GM06990 (cell line): ENCODE data around the gene PDXP.
A peak's percentile ranks its signal among the peaks of the same experiment; 100 is the strongest.

ENCODE experiments used
- DNase-seq: peaks from one replicate; pipeline ENCODE4 v3.0.0-alpha.2; 2011; ENCODE audit not compliant: insufficient read length; ENCODE audit errors: extremely low read depth
- H3K27me3 ChIP-seq: replicated peaks from 2 replicates; pipeline ENCODE4 v1.6.0; 2011; ENCODE audit warnings: low read length; ENCODE audit not compliant: control insufficient read depth, insufficient read depth
- H3K36me3 ChIP-seq: 2 replicates; pipeline ENCODE4 v1.5.1; 2011; ENCODE audit warnings: low read length; ENCODE audit not compliant: control insufficient read depth, insufficient read depth
- H3K4me3 ChIP-seq: replicated peaks from 2 replicates; pipeline ENCODE4 v1.5.1; 2011; ENCODE audit warnings: low read depth, mild to moderate bottlenecking, control low read depth, low read length
- CTCF ChIP-seq: IDR thresholded peaks from 2 replicates; pipeline ENCODE4 v1.5.1; 2011; ENCODE audit warnings: low read length, control low read depth, mild to moderate bottlenecking, inconsistent platforms; ENCODE audit not compliant: insufficient read depth, poor library complexity, severe bottlenecking

PDXP gene

GRCh38 chr22:37621352-37621860 lies 37.1 kb upstream of the PDXP start:
- Histone ChIP-seq H3K27me3 (no peaks in the 10 kb centered on the region), H3K4me3 (no peak overlapping the region), H3K36me3 (peaks cover 52% of the 10 kb centered on the region)
- TF ChIP-seq CTCF = no peak
- DNase-seq = no peak

- peak; percentile 95 for TF ChIP-seq CTCF
Observed at GRCh38 chr22:37623075-37624016, 35.2 kb upstream of the PDXP start.

GRCh38 chr22:37624017-37624365 lies 34.5 kb upstream of the PDXP start:
- Histone ChIP-seq H3K4me3 (no peak overlapping the region), H3K27me3 (no peaks in the 10 kb centered on the region), H3K36me3 (peaks cover 42% of the 10 kb centered on the region)
- no peak for TF ChIP-seq CTCF
- no peak for DNase-seq

More at GRCh38 chr22:37623075-37624016, 35.2 kb upstream of the PDXP start:
- Histone ChIP-seq H3K4me3 (no peak overlapping the region), H3K36me3 (peaks cover 43% of the 10 kb centered on the region), H3K27me3 (no peaks in the 10 kb centered on the region)
- DNase-seq = no peak

- Histone ChIP-seq H3K36me3 (peaks cover 46% of the 10 kb centered on the region), H3K4me3 (no peak overlapping the region), H3K27me3 (no peaks in the 10 kb centered on the region)
- TF ChIP-seq CTCF = no peak
- DNase-seq = no peak
Observed at GRCh38 chr22:37624876-37625275, 33.6 kb upstream of the PDXP start.

GRCh38 chr22:37625737-37626136 lies 32.8 kb upstream of the PDXP start:
- H3K27me3 ChIP-seq = no peaks in the 10 kb centered on the region
- TF ChIP-seq CTCF = no peak
- DNase-seq = no peak
- no peak overlapping the region for H3K4me3 ChIP-seq
- H3K36me3 ChIP-seq = peaks cover 40% of the 10 kb centered on the region

- H3K4me3 ChIP-seq = no peak overlapping the region
- peaks cover 39% of the 10 kb centered on the region for H3K36me3 ChIP-seq
- no peak for DNase-seq
- TF ChIP-seq CTCF = no peak
- no peaks in the 10 kb centered on the region for H3K27me3 ChIP-seq
Observed at GRCh38 chr22:37626144-37626543, 32.4 kb upstream of the PDXP start.
